Natural killer cell (primary cell): ENCODE data around the gene SLC22A23. TPM values are rescaled to one million over a fixed set of nuclear protein-coding genes. Genes with fewer than 3 reads are reported as not detected.

Experiments
- ATAC-seq, 3 donors: fragments of 150-1000 bp in 2 of 3; fragments of 200-7000 bp in 1 of 3; cut with Tn5 transposase; 1 replicate in 1 of 3; 2 replicates in 2 of 3; pipeline ENCODE4 v1.10.0; 2021; ENCODE audit warnings: mild to moderate bottlenecking in 2 of 3, moderate library complexity in 2 of 3
- DNase-seq, 2 donors: peaks; one replicate each; pipeline versions ENCODE4 v3.0.0 to v3.0.0-alpha.2; 2013 to 2021; ENCODE audit warnings: mixed read lengths in 1 of 2
- H3K27ac ChIP-seq: one replicate; pipeline ENCODE4 v1.5.1; 2013; ENCODE audit warnings: mild to moderate bottlenecking, low read length
- H3K27me3 ChIP-seq: one replicate; pipeline ENCODE4 v1.6.1; 2013; ENCODE audit warnings: low read length; ENCODE audit not compliant: control insufficient read depth, insufficient read depth
- H3K36me3 ChIP-seq: one replicate; pipeline ENCODE4 v1.6.1; 2013; ENCODE audit warnings: low read length; ENCODE audit not compliant: control insufficient read depth, insufficient read depth
- H3K4me1 ChIP-seq: one replicate; pipeline ENCODE4 v1.6.1; 2013; ENCODE audit warnings: low read length; ENCODE audit not compliant: control insufficient read depth, insufficient read depth
- H3K4me3 ChIP-seq: one replicate; pipeline ENCODE4 v1.5.1; 2013; ENCODE audit warnings: low read length
- H3K9me3 ChIP-seq: one replicate; pipeline ENCODE4 v1.6.1; 2013; ENCODE audit warnings: low read length; ENCODE audit not compliant: control insufficient read depth, insufficient read depth
- H3K27ac Mint-ChIP-seq, 2 donors: one replicate each; pipeline ENCODE4 v1.8.0; 2022; ENCODE audit warnings: mild to moderate bottlenecking in 2 of 2, mixed read lengths in 2 of 2, moderate library complexity in 1 of 2
- H3K27me3 Mint-ChIP-seq, 2 donors: one replicate each; pipeline ENCODE4 v1.8.0; 2022; ENCODE audit warnings: low read depth in 2 of 2, mixed read lengths in 2 of 2
- H3K36me3 Mint-ChIP-seq: one replicate; pipeline ENCODE4 v1.8.0; 2022; ENCODE audit warnings: mixed read lengths
- H3K4me1 Mint-ChIP-seq, 2 donors: one replicate each; pipeline ENCODE4 v1.8.0; 2022; ENCODE audit warnings: mixed read lengths in 2 of 2
- H3K4me3 Mint-ChIP-seq: one replicate; pipeline ENCODE4 v1.8.0; 2022; ENCODE audit warnings: mild to moderate bottlenecking, moderate library complexity, mixed read lengths
- H3K9me3 Mint-ChIP-seq, 2 donors: one replicate each; pipeline ENCODE4 v1.8.0; 2022; ENCODE audit warnings: mixed read lengths in 2 of 2
- CTCF ChIP-seq: fragments of 200-600 bp; IDR thresholded peaks from one replicate; pipeline ENCODE4 v1.8.0; 2022; ENCODE audit warnings: antibody characterized with exemption
- WGBS: methylation state at CpG from one replicate; pipeline ENCODE4 v1.1.7; 2013; ENCODE audit warnings: missing lambda C conversion rate; ENCODE audit not compliant: insufficient coverage; 5-methylcytosine and 5-hydroxymethylcytosine counted together
- intact Hi-C: fragments of 100-400 bp; cut with micrococcal nuclease; formaldehyde crosslinking; loops from one replicate; pipeline ENCODE4 v1.14.2; 2022
- total RNA-seq, 4 donors: library from RNA; stranded (reverse); fragments of 120-200 nt in 1 of 4; gene quantifications; one replicate each; pipeline versions ENCODE4 v1.2.3 to v1.2.4, GENCODE V29; 2013 to 2022

SLC22A23 gene
- total RNA-seq, 3 donors from 2014 or later (not counting 1 experiment from before 2014, with no cell fraction given): 0.24 to 0.79 (median 0.38) TPM

DNA sequence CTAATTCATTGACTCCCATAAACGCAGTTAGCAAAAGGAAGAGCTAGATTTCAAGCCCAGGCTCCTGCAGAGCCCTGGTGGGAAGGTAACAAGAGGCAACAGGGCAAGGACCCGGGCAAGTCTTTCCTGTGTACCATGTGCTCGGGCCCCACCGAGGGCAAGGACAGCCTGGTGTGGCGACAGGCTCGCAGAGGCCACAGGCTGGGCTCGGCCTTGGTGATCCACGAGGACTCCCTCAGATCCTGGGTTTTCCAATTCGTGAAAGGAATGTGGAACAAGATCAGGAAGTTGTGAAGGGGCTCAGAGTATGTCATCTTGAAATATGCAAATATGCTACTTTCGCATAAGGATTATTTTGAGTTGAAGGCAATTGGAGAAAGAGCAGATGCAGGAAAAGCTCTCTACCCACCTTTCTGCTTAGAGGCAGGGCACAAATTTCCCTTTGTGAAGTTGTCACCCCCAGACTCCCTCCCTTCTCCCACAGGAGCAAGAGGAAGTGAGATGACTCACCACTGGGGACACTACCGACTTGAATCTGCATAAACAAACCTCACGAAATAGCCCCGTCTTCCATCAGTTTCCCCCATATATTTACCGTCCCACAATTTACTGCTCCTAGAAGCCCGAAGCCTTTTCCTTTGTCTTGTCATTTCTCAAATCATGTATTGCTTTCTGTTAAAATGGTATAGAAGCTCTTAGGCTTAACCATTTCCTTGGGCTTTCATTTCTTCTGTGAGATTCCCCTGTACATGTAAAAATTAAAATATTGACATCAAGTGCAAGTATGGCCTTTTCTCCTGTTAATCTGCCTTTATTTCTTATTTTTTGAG is 119.1 kb downstream of the SLC22A23 start:
- H3K27ac Mint-ChIP-seq: no peak overlapping the region
- H3K4me3 Mint-ChIP-seq: no peak overlapping the region
- intact Hi-C loops: no loop called here
- TF ChIP-seq CTCF: no peak
- no peaks in the 10 kb centered on the region for H3K27me3 ChIP-seq
- no peaks in the 10 kb centered on the region for H3K36me3 Mint-ChIP-seq
- ATAC-seq: no peak
- peaks cover 4 to 23% of the 10 kb centered on the region in 2 donors for H3K27me3 Mint-ChIP-seq
- no peaks in the 10 kb centered on the region for H3K9me3 Mint-ChIP-seq
- H3K9me3 ChIP-seq: no peaks in the 10 kb centered on the region
- DNase-seq: no peak
- H3K4me1 Mint-ChIP-seq: peaks cover 20 to 25% of the 10 kb centered on the region in 2 donors
- no peak overlapping the region for H3K4me3 ChIP-seq
- WGBS: 66% methylated on average over 13 of the region's 15 CpGs
- no peak overlapping the region for H3K27ac ChIP-seq
- peaks cover 17% of the 10 kb centered on the region for H3K4me1 ChIP-seq
- H3K36me3 ChIP-seq: no peaks in the 10 kb centered on the region

- Mint-ChIP-seq H3K27ac (no peak overlapping the region), H3K4me3 (no peak overlapping the region), H3K9me3 (no peaks in the 10 kb centered on the region), H3K4me1 (peaks cover 21 to 26% of the 10 kb centered on the region in 2 donors), H3K36me3 (no peaks in the 10 kb centered on the region), H3K27me3 (peaks cover 8 to 23% of the 10 kb centered on the region in 2 donors)
- Histone ChIP-seq H3K27me3 (no peaks in the 10 kb centered on the region), H3K4me1 (peaks cover 18% of the 10 kb centered on the region), H3K27ac (no peak overlapping the region), H3K9me3 (no peaks in the 10 kb centered on the region), H3K4me3 (no peak overlapping the region), H3K36me3 (no peaks in the 10 kb centered on the region)
- ATAC-seq: no peak
- WGBS: 92% methylated on average over 5 of the region's 5 CpGs
- intact Hi-C loops: no loop called here
- TF ChIP-seq CTCF: no peak
- no peak for DNase-seq
Measured at GRCh38 chr6:3336859-3337515, 119.9 kb downstream of the SLC22A23 start.

DNA sequence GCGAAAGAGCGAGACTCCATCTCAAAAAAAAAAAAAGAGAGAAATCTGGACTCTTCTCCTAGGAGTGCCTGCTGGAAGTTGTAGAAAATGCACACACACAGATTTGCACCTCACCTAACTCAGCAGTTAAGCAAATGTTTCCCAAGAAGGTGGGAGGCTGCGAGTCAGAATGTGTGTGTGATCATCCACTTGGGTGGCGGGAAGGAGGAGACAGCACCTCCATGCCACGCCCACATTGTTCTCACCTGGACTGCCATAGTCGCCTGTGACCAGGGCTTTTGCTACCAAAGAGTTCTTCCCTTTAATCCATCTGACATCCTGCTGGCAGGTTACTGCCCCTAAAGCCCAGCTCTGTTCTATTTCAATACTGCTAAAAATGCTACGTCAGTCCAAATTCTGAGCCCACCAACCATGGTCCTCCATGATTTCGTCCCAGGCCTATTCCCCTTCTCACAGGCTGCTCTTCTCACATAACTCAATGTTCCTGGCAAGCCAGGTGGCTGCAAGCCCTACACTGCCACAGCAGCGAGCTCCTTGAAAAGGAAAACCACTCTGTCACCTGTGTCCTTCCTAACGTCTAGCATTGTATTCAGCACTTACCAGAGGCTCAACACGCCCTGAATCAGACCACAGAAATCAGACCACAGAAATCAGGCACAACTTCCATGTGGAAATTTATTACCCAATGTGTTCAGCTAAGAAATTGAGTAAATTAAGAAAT is 120.6 kb downstream of the SLC22A23 start:
- TF ChIP-seq CTCF: no peak
- no peak for DNase-seq
- Histone ChIP-seq H3K27me3 (no peaks in the 10 kb centered on the region), H3K27ac (no peak overlapping the region), H3K9me3 (no peaks in the 10 kb centered on the region), H3K36me3 (no peaks in the 10 kb centered on the region), H3K4me3 (no peak overlapping the region), H3K4me1 (peaks cover 18% of the 10 kb centered on the region)
- Mint-ChIP-seq H3K27me3 (peaks cover 8 to 22% of the 10 kb centered on the region in 2 donors), H3K9me3 (no peaks in the 10 kb centered on the region), H3K27ac (no peak overlapping the region), H3K36me3 (no peaks in the 10 kb centered on the region), H3K4me1 (peaks cover 21 to 26% of the 10 kb centered on the region in 2 donors), H3K4me3 (no peak overlapping the region)
- intact Hi-C loops: no loop called here
- WGBS: 77% methylated on average over 11 of the region's 11 CpGs
- ATAC-seq: no peak
